Erythroblast (primary cell): ENCODE data around the gene DVL3.

Source experiments
- GATA1 ChIP-seq: IDR thresholded peaks from 2 replicates; pipeline ENCODE4 v1.6.1; 2011; ENCODE audit warnings: low read depth, mild to moderate bottlenecking, control low read depth, low read length, moderate library complexity
- POLR2A ChIP-seq: IDR thresholded peaks from 2 replicates; pipeline ENCODE4 v1.6.1; 2011; ENCODE audit warnings: mild to moderate bottlenecking, low read length

- no peak for TF ChIP-seq POLR2A
- TF ChIP-seq GATA1 = no peak
Measured at GRCh38 chr3:184184546-184185230, 29.5 kb downstream of the DVL3 start.
